ENCODE measurements around the gene OCIAD2.
"Not testable (repeated sequence)": the region's sequence is repeated elsewhere in the genome, so short reads cannot be mapped to it uniquely, and the experiment has no call there.

DNA sequence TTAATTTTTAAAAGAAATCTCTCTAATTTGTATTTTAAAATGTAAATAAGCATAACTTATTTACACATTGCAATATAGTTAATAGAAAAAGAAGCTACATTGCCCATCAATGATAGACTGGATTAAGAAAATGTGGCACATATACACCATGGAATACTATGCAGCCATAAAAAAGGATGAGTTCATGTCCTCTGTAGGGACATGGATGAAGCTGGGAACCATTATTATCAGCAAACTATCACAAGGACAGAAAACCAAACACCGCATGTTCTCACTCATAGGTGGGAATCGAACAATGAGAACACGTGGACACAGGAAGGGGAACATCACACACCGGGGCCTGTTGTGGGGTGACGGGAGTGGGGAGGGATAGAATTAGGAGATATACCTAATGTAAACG is 57.8 kb downstream of the OCIAD2 start:
- TF ChIP-seq, protein P1, sequence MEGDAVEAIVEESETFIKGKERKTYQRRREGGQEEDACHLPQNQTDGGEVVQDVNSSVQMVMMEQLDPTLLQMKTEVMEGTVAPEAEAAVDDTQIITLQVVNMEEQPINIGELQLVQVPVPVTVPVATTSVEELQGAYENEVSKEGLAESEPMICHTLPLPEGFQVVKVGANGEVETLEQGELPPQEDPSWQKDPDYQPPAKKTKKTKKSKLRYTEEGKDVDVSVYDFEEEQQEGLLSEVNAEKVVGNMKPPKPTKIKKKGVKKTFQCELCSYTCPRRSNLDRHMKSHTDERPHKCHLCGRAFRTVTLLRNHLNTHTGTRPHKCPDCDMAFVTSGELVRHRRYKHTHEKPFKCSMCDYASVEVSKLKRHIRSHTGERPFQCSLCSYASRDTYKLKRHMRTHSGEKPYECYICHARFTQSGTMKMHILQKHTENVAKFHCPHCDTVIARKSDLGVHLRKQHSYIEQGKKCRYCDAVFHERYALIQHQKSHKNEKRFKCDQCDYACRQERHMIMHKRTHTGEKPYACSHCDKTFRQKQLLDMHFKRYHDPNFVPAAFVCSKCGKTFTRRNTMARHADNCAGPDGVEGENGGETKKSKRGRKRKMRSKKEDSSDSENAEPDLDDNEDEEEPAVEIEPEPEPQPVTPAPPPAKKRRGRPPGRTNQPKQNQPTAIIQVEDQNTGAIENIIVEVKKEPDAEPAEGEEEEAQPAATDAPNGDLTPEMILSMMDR (IDR thresholded peaks at IDR 0.05; ENCODE audit: insufficient read depth, low read length, poor library complexity, severe bottlenecking): not testable (repeated sequence)
- not testable (repeated sequence) for TF ChIP-seq EZH2phosphoT487 (conservative IDR thresholded peaks at IDR 0.05; ENCODE audit: low read length)

Measured in SU-DHL-6 (cell line).